B cell (primary cell): ENCODE measurements around the gene MROH9. TPM values are rescaled to one million over a fixed set of nuclear protein-coding genes. Genes with fewer than 3 reads are reported as not detected.

Experiments
- ATAC-seq: fragments of 200-7000 bp; cut with Tn5 transposase; one replicate; pipeline ENCODE4 v1.10.0; 2021; ENCODE audit warnings: low read depth, mild to moderate bottlenecking, moderate number of reproducible peaks, moderate library complexity
- CTCF ChIA-PET: fragments of 350-600 bp; sonication (Branson Sonifier 250); formaldehyde crosslinking; loops from one replicate; lab custom pipeline; 2021; ENCODE audit warnings: antibody characterized with exemption, inconsistent platforms; lab: Charles Lee
- POLR2A ChIA-PET: fragments of 350-600 bp; sonication (Branson Sonifier 250); formaldehyde crosslinking; loops from one replicate; lab custom pipeline; 2021; ENCODE audit warnings: antibody characterized with exemption; lab: Charles Lee
- DNase-seq: peaks from one replicate; pipeline ENCODE4 v3.0.0; 2013
- H2AFZ ChIP-seq: 2 replicates; pipeline ENCODE4 v1.6.1; 2012; ENCODE audit warnings: mild to moderate bottlenecking, low read depth, low read length; ENCODE audit not compliant: insufficient read depth, poor library complexity, severe bottlenecking
- H3K27ac ChIP-seq, 2 donors: 1 replicate in 1 of 2; 2 replicates in 1 of 2; pipeline ENCODE4 v1.5.1; 2012 to 2013; ENCODE audit warnings: low read length in 2 of 2, mild to moderate bottlenecking in 2 of 2, moderate library complexity in 1 of 2
- H3K27me3 ChIP-seq, 4 experiments: fragments of 200-600 bp in 1 of 4; sonication (generic) in 1 of 4; replicated peaks in 1 of 4; 1 replicate in 2 of 4; 2 replicates in 2 of 4; pipeline versions ENCODE4 v1.6.1 to v1.7.0; 2013 to 2016; ENCODE audit warnings: low read length in 3 of 4, mild to moderate bottlenecking in 2 of 4, mixed read lengths in 1 of 4, moderate library complexity in 1 of 4; ENCODE audit not compliant: insufficient read depth in 4 of 4, control insufficient read depth in 3 of 4; ENCODE audit errors: control extremely low read depth in 1 of 4
- H3K36me3 ChIP-seq, 2 experiments: replicated peaks in 1 of 2; 1 replicate in 1 of 2; 2 replicates in 1 of 2; pipeline versions ENCODE4 v1.6.1 to v1.7.1; 2013; ENCODE audit warnings: low read length in 1 of 2; ENCODE audit not compliant: insufficient read depth in 2 of 2, control insufficient read depth in 1 of 2; ENCODE audit errors: control extremely low read depth in 1 of 2, extremely low read depth in 1 of 2
- H3K4me1 ChIP-seq, 2 donors: fragments of 200-600 bp in 1 of 2; sonication (generic) in 1 of 2; 1 replicate in 1 of 2; 2 replicates in 1 of 2; pipeline versions ENCODE4 v1.5.1 to v1.6.1; 2013 to 2017; ENCODE audit warnings: low read length in 2 of 2; ENCODE audit not compliant: control insufficient read depth in 2 of 2, insufficient read depth in 2 of 2
- H3K4me2 ChIP-seq: replicated peaks from 2 replicates; pipeline ENCODE3; 2012; ENCODE audit warnings: mild to moderate bottlenecking, low read depth, low read length; ENCODE audit not compliant: poor library complexity, severe bottlenecking
- H3K4me3 ChIP-seq, 5 experiments: fragments of 200-600 bp in 1 of 5; sonication (generic) in 1 of 5; 1 replicate in 3 of 5; 2 replicates in 2 of 5; pipeline versions ENCODE4 v1.5.1 to v1.7.0; 2011 to 2016; ENCODE audit warnings: low read length in 4 of 5, mild to moderate bottlenecking in 4 of 5, low read depth in 2 of 5, control low read depth in 1 of 5, moderate library complexity in 1 of 5; ENCODE audit not compliant: insufficient read depth in 1 of 5; ENCODE audit errors: control extremely low read depth in 1 of 5, extremely low read depth in 1 of 5
- H3K79me2 ChIP-seq: fragments of 200-600 bp; sonication (generic); one replicate; pipeline ENCODE4 v1.6.0; 2016; ENCODE audit warnings: low read length; ENCODE audit not compliant: control insufficient read depth, insufficient read depth
- H3K9ac ChIP-seq: fragments of 200-600 bp; sonication (generic); 2 replicates; pipeline ENCODE4 v1.6.1; 2017; ENCODE audit warnings: mild to moderate bottlenecking, low read length, moderate library complexity
- H3K9me3 ChIP-seq, 3 donors: one replicate each; pipeline versions ENCODE4 v1.6.1 to v1.7.1; 2013; ENCODE audit warnings: low read length in 2 of 3; ENCODE audit not compliant: control insufficient read depth in 2 of 3, insufficient read depth in 1 of 3; ENCODE audit errors: control extremely low read depth in 1 of 3
- H4K20me1 ChIP-seq: 2 replicates; pipeline ENCODE4 v1.6.0; 2012; ENCODE audit warnings: mild to moderate bottlenecking, low read length; ENCODE audit not compliant: insufficient read depth, control insufficient read depth, poor library complexity, severe bottlenecking
- H3K27ac Mint-ChIP-seq: one replicate; pipeline ENCODE4 v1.8.0; 2021; ENCODE audit warnings: mixed read lengths
- H3K27me3 Mint-ChIP-seq: one replicate; pipeline ENCODE4 v1.8.0; 2021; ENCODE audit warnings: mixed read lengths
- H3K4me1 Mint-ChIP-seq: one replicate; pipeline ENCODE4 v1.8.0; 2021; ENCODE audit warnings: mixed read lengths
- H3K4me3 Mint-ChIP-seq: one replicate; pipeline ENCODE4 v1.8.0; 2021; ENCODE audit warnings: mixed read lengths
- H3K9me3 Mint-ChIP-seq: one replicate; pipeline ENCODE4 v1.8.0; 2022; ENCODE audit warnings: mixed read lengths; ENCODE audit not compliant: insufficient read depth
- CTCF ChIP-seq: fragments of 200-600 bp; IDR thresholded peaks from one replicate; pipeline ENCODE4 v1.8.0; 2022; ENCODE audit warnings: antibody characterized with exemption, mild to moderate bottlenecking
- EZH2 ChIP-seq: IDR thresholded peaks from 2 replicates; pipeline ENCODE4 v1.6.1; 2012; ENCODE audit warnings: borderline replicate concordance, low read depth, mild to moderate bottlenecking, moderate library complexity, low read length; ENCODE audit not compliant: insufficient read depth, poor library complexity, severe bottlenecking
- WGBS: methylation state at CpG from one replicate; pipeline ENCODE4 v1.1.5; 2013; ENCODE audit warnings: missing lambda C conversion rate; ENCODE audit not compliant: insufficient coverage; 5-methylcytosine and 5-hydroxymethylcytosine counted together
- intact Hi-C: fragments of 100-400 bp; cut with micrococcal nuclease; formaldehyde crosslinking; loops from one replicate; pipeline ENCODE4 v1.10.0; 2022
- polyA plus RNA-seq: library from polyadenylated mRNA; depleted of rRNA; stranded (reverse); fragments of >200 nt; gene quantifications from 2 replicates; pipeline ENCODE4 v1.2.3, GENCODE V29; 2012
- total RNA-seq, 2 donors: library from RNA; stranded (reverse); fragments of 120-200 nt in 1 of 2; gene quantifications; 1 replicate in 1 of 2; 2 replicates in 1 of 2; pipeline versions ENCODE4 v1.2.3 to v1.2.4, GENCODE V29; 2013 to 2022

The MROH9 gene
- total and polyA plus RNA-seq, 2 donors (not counting 1 experiment from before 2014, with no cell fraction given) = not detected

- Mint-ChIP-seq H3K4me3 (no peak overlapping the region), H3K9me3 (no peaks in the 10 kb centered on the region), H3K4me1 (no peaks in the 10 kb centered on the region), H3K27me3 (peaks cover 2% of the 10 kb centered on the region), H3K27ac (no peak overlapping the region)
- TF ChIP-seq CTCF (no peak), EZH2 (no peak)
- Histone ChIP-seq H3K27me3 (no peaks in the 10 kb centered on the region), H3K4me2 (no peak overlapping the region), H3K4me1 (no peaks in the 10 kb centered on the region), H4K20me1 (no peaks in the 10 kb centered on the region), H3K36me3 (no peaks in the 10 kb centered on the region), H3K9me3 (no peaks in the 10 kb centered on the region), H3K27ac (no peak overlapping the region), H2AFZ (no peak overlapping the region), H3K4me3 (no peak overlapping the region), H3K79me2 (no peaks in the 10 kb centered on the region), H3K9ac (no peak overlapping the region)
- no CpG with 5 or more reads among the region's 1 CpG for WGBS
- CTCF ChIA-PET = no interaction called here
- intact Hi-C loops = no loop called here
- POLR2A ChIA-PET = no interaction called here
- no peak for ATAC-seq
- no peak for DNase-seq
These were observed 26.4 kb upstream of the MROH9 start for GRCh38 chr1:170908942-170909341.

- Histone ChIP-seq H2AFZ (no peak overlapping the region), H3K4me2 (no peak overlapping the region), H3K4me3 (no peak overlapping the region), H3K36me3 (no peaks in the 10 kb centered on the region), H3K4me1 (no peaks in the 10 kb centered on the region), H4K20me1 (no peaks in the 10 kb centered on the region), H3K27me3 (no peaks in the 10 kb centered on the region), H3K27ac (no peak overlapping the region), H3K9ac (no peak overlapping the region), H3K79me2 (no peaks in the 10 kb centered on the region), H3K9me3 (no peaks in the 10 kb centered on the region)
- intact Hi-C loops = no loop called here
- TF ChIP-seq EZH2 = no peak
- no peak for TF ChIP-seq CTCF
- ChIA-PET POLR2A (no interaction called here), CTCF (no interaction called here)
- ATAC-seq (no peak), DNase-seq (no peak)
- no peak overlapping the region for H3K27ac Mint-ChIP-seq
- H3K4me1 Mint-ChIP-seq = no peaks in the 10 kb centered on the region
- no peak overlapping the region for H3K4me3 Mint-ChIP-seq
- H3K27me3 Mint-ChIP-seq = peaks cover 2% of the 10 kb centered on the region
- no peaks in the 10 kb centered on the region for H3K9me3 Mint-ChIP-seq
These were observed 25.1 kb upstream of the MROH9 start for GRCh38 chr1:170910273-170910672.
